Adrenal gland (tissue), 12 donors: ENCODE measurements around the gene KLF11. TPM values are rescaled to one million over a fixed set of nuclear protein-coding genes. Genes with fewer than 3 reads are reported as not detected.

ENCODE experiments used
- DNase-seq, 7 donors: peaks; one replicate each; pipeline ENCODE4 v3.0.0-alpha.2; 2019 to 2020
- H3K27ac ChIP-seq, 5 donors: fragments of 200-600 bp; sonication (generic) in 4 of 5; 1 replicate in 3 of 5; 2 replicates in 2 of 5; pipeline versions ENCODE4 v1.5.1 to v1.8.0; 2016 to 2020; ENCODE audit warnings: mild to moderate bottlenecking in 1 of 5
- H3K27me3 ChIP-seq: fragments of 200-600 bp; 2 replicates; pipeline ENCODE4 v1.8.0; 2021
- H3K36me3 ChIP-seq, 2 donors: fragments of 200-600 bp; replicated peaks in 1 of 2; 1 replicate in 1 of 2; 2 replicates in 1 of 2; pipeline versions ENCODE4 v1.5.1 to v1.8.0; 2018 to 2022
- H3K4me1 ChIP-seq, 2 donors: fragments of 200-600 bp; replicated peaks in 1 of 2; 1 replicate in 1 of 2; 2 replicates in 1 of 2; pipeline versions ENCODE4 v1.5.1 to v1.8.0; 2018 to 2021
- H3K4me3 ChIP-seq, 4 donors: fragments of 200-600 bp; sonication (generic) in 3 of 4; one replicate each; pipeline ENCODE4 v1.5.1; 2016 to 2018
- H3K9me3 ChIP-seq, 3 donors: fragments of 200-600 bp; sonication (generic) in 1 of 3; replicated peaks in 1 of 3; 1 replicate in 2 of 3; 2 replicates in 1 of 3; pipeline versions ENCODE4 v1.5.1 to v1.8.0; 2016 to 2021
- POLR2A ChIP-seq, 2 donors: fragments of 450-650 bp; IDR thresholded peaks; one replicate each; pipeline ENCODE4 v1.6.1; 2017; ENCODE audit warnings: antibody characterized with exemption in 2 of 2, mild to moderate bottlenecking in 2 of 2, moderate library complexity in 1 of 2
- WGBS, 4 donors: extraction: QIAGEN DNeasy Blood & Tissue Kit in 2 of 4; methylation state at CpG; one replicate each; pipeline versions ENCODE4 v1.1.5 to v1.1.7; 2013 to 2017; 5-methylcytosine and 5-hydroxymethylcytosine counted together
- intact Hi-C, 2 donors: fragments of 100-400 bp; cut with DNase I; formaldehyde crosslinking; loops; one replicate each; pipeline versions ENCODE4 v1.14.1 to v1.15.0; 2022 to 2023
- polyA plus RNA-seq, 3 donors: library from polyadenylated mRNA; stranded (reverse); fragments of 200-250 nt in 2 of 3; fragments of 350-450 nt in 1 of 3; fragmentation: Illumina TruSeq in 1 of 3; extraction: RNeasy Lipid Tissue Mini Kit (QIAGEN cat#74804) in 1 of 3; gene quantifications; one replicate each; pipeline ENCODE4 v1.2.3, GENCODE V29; 2013 to 2014
- total RNA-seq, 9 donors: library from RNA; depleted of rRNA in 4 of 9; stranded (reverse); fragments of >200 nt in 4 of 9; fragments of 120-200 nt in 1 of 9; fragmentation: NEBNext Ultra II Directional in 1 of 9; extraction: Animal tissue kit (Norgen Biotek cat#: 25700) in 1 of 9; gene quantifications; one replicate each; pipeline versions ENCODE4 v1.1.0 to v1.2.4, GENCODE V29; 2013 to 2023
- TF ChIP-seq, protein P1 (sequence below), 6 experiments: fragments of 450-650 bp in 4 of 6; fragments of 200-600 bp in 2 of 6; sonication (generic) in 1 of 6; IDR thresholded peaks; 1 replicate in 5 of 6; 2 replicates in 1 of 6; pipeline versions ENCODE4 v1.5.1 to v1.8.0; 2016 to 2021; ENCODE audit warnings: antibody characterized with exemption in 6 of 6, mild to moderate bottlenecking in 2 of 6, moderate library complexity in 1 of 6
- donor health status: healthy with polysubstance abuse.
- donor health status: Bipolar disorder and iron deficiency.
- donor health status: DM: yes; HTN: yes; CAD: no.
- donor health status: DM: no; HTN: no; CAD: no.
- donor health status: DM: no; HTN: no; CAD: no.
- donor health status: DM: yes; HTN: yes; CAD: no.

Gene KLF11
- total and polyA plus RNA-seq, 12 donors: 6.8 to 75.7 (median 26.1) TPM

DNA sequence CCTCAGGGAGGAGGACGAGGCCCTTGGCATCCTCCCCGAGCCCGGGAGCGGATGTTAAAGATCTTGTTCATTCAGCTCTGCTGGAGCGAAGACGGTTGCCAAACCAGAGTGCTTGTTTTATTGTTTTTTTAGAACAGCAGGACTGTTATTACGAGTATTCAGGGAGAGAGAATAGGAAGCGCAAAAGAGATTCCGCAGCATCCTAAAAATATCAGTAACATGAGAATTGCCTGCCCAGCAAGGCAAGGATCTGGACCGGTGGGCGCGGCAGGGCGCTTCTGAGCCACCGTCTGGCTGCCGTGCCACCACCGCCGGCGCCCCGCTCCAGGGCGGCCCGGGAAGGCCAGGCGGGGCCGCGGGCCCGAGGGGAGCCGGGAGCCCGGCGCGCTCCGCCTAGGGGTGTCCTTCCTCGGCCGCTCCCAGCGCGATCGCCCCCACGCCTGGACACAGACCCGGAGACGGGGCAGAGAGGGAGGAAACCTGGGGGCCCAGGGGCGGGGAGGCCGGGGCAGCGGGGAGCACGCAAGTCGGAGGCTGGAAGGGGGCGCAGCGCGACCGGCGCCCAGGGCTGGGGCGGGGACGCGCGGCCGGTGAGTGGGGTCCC, 36.0 kb downstream of the KLF11 start:
- intact Hi-C loops: no loop called here
- Histone ChIP-seq H3K4me1 (peaks cover 0 to 15% of the 10 kb centered on the region in 2 donors), H3K4me3 (peak overlapping the region in 2 of 4 donors; percentile 7 to 83), H3K36me3 (no peaks in the 10 kb centered on the region), H3K9me3 (no peaks in the 10 kb centered on the region), H3K27me3 (peaks cover 39% of the 10 kb centered on the region), H3K27ac (peak overlapping the region in 3 of 5 donors; percentile 12 to 80 (median 34))
- 1 to 5% (median 2%) methylated on average over 13 to 52 of the region's 53 CpGs for WGBS, 4 donors
- DNase-seq: peak in 4 of 7 donors; percentile 34 to 60 (median 44)
- TF ChIP-seq, protein P1, sequence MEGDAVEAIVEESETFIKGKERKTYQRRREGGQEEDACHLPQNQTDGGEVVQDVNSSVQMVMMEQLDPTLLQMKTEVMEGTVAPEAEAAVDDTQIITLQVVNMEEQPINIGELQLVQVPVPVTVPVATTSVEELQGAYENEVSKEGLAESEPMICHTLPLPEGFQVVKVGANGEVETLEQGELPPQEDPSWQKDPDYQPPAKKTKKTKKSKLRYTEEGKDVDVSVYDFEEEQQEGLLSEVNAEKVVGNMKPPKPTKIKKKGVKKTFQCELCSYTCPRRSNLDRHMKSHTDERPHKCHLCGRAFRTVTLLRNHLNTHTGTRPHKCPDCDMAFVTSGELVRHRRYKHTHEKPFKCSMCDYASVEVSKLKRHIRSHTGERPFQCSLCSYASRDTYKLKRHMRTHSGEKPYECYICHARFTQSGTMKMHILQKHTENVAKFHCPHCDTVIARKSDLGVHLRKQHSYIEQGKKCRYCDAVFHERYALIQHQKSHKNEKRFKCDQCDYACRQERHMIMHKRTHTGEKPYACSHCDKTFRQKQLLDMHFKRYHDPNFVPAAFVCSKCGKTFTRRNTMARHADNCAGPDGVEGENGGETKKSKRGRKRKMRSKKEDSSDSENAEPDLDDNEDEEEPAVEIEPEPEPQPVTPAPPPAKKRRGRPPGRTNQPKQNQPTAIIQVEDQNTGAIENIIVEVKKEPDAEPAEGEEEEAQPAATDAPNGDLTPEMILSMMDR (IDR thresholded peaks at IDR 0.05): peak in 1 of 6 experiments; percentile 2
- TF ChIP-seq POLR2A (IDR thresholded peaks at IDR 0.05): peak in 1 of 2 donors; percentile 1

DNA sequence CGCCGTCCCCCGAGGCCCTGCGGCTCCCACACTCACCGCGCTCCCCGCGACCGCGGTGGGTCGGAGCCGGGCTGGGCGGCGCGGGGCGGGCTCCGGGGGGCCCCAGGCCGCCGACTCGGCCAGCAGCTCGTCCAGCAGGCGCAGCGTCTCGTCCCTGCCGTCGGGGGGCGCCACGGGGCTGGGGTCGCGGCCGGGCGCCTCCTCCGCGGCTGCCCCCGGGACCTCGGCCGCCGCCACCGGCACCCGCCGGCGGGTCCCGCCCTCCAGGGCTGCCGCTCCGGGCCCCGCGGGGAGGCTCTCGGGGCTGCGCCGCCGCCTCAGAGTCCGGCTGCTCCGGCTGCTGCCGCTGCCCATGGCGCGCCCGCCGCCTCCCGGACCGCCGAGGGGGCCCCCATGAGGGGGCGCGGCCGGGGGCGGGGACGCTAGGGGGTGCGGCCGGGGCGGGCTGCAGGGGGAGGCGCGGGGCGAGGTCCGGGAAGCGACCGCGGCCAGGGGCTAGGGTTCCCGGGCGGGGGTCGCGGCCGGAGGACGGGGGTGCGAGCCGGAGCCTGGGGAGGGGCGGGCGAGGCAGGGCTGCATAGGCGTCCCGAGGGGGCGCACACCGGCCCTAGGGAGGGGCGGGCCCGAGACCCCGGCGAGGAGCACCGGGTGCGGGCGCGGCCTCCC, 36.7 kb downstream of the KLF11 start, which contains the start of gene CYS1:
TSS of gene CYS1 (minus strand) at position 542 of the 666 bp plus-strand sequence. CDS start at position 354, 188 bp downstream.
- DNase-seq: no peak
- intact Hi-C loops: no loop called here
- 0 to 1% (median 0%) methylated on average over 4 to 95 of the region's 98 CpGs; no CpG with 5 or more reads in 1 of the 4 donors for WGBS, 4 donors
- H3K4me1 ChIP-seq: peaks cover 0 to 15% of the 10 kb centered on the region in 2 donors
- TF ChIP-seq, protein P1 (IDR thresholded peaks at IDR 0.05): peak in 1 of 6 experiments; percentile 36
- TF ChIP-seq POLR2A (IDR thresholded peaks at IDR 0.05): no peak
- peaks cover 39% of the 10 kb centered on the region for H3K27me3 ChIP-seq
- H3K27ac ChIP-seq: peak within 1 kb of the TSS in 3 of 5 donors; percentile 12 to 80 (median 34)
- no peaks in the 10 kb centered on the region for H3K9me3 ChIP-seq
- H3K4me3 ChIP-seq: peak within 1 kb of the TSS in 2 of 4 donors; percentile 7 to 83
- H3K36me3 ChIP-seq: no peaks in the 10 kb centered on the region

DNA sequence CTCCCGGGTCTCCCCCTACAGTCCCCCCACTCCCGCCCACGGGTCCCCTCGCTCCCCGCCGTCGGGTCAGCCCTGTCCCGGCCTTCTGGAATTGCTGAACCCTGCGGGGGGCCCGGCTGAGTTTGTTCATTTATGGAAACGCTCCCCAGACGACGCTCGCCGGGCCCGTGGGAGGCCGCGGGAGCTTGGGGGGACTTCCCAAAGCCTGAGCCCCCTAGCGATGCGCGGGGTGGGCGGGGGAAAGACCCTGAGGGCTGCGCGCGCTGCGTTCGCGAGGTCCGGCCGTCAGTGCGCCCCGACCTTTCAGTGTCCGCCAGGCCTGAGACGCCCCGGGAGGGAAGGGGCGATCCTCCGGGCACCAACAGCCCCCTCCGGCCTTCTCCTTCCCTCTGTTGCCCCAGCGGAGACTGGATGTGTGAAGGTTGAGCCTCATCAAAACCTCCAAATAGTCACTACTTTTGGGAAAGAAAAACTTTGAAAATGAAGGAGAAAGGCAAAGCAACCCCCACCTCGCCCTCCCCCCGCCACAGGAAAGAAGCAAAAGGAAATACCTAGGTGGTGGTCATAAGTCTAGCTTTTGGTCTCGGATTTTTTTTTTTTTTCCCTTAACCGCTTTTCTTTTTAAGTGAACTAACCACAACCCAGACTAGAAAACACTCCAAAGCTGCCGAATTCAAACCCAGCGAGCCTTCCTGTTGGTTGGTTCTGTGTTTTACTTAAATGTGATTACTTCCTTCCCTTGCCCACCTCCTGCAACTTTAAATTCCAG, 37.4 kb downstream of the KLF11 start:
- Histone ChIP-seq H3K27me3 (peaks cover 39% of the 10 kb centered on the region), H3K9me3 (no peaks in the 10 kb centered on the region), H3K36me3 (no peaks in the 10 kb centered on the region), H3K27ac (peak overlapping the region in 1 of 5 donors; percentile 80), H3K4me3 (peak overlapping the region in 1 of 4 donors; percentile 83), H3K4me1 (peaks cover 0 to 15% of the 10 kb centered on the region in 2 donors)
- intact Hi-C loops: no loop called here
- DNase-seq: no peak
- WGBS, 4 donors: 9 to 46% (median 11%) methylated on average over 10 to 45 of the region's 45 CpGs
- TF ChIP-seq POLR2A (IDR thresholded peaks at IDR 0.05): no peak
- TF ChIP-seq, protein P1 (IDR thresholded peaks at IDR 0.05): no peak

DNA sequence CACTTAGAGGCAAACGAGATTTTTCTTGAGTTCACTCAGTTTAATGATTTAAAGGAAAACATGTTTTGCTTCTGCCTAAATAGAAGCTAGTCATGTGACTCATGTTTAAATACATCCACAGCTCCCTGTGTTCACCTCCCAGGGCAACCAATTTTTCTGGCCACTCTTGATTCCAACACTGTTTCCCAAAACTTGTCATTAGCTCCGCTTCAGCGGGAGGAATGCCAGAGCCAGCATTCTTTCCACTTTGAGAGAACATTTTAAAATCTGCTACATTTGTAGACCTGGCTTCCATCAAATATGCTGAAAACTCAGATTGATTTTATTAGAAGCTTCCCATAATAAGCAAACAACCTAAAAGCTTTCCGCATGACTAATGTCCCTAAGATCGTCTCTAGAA, 39.7 kb downstream of the KLF11 start:
- DNase-seq: no peak

More for the DNA sequence above, 39.7 kb downstream of the KLF11 start:
- Histone ChIP-seq H3K36me3 (no peaks in the 10 kb centered on the region), H3K4me3 (no peak overlapping the region), H3K4me1 (peaks cover 0 to 15% of the 10 kb centered on the region in 2 donors), H3K9me3 (no peaks in the 10 kb centered on the region), H3K27ac (no peak overlapping the region), H3K27me3 (peaks cover 44% of the 10 kb centered on the region)
- intact Hi-C loops: no loop called here
- TF ChIP-seq, protein P1 (IDR thresholded peaks at IDR 0.05): no peak
- TF ChIP-seq POLR2A (IDR thresholded peaks at IDR 0.05): no peak
- WGBS, 4 donors: 69 to 82% (median 71%) methylated on average over 5 of the region's 5 CpGs
